Regular cardiac myocyte (primary cell): ENCODE measurements around the gene ITPRID1. TPM values are rescaled to one million over a fixed set of nuclear protein-coding genes. Genes with fewer than 3 reads are reported as not detected.

Experiments
- total RNA-seq: library from RNA; depleted of rRNA; stranded (reverse); fragments of >200 nt; gene quantifications from 2 replicates; pipeline ENCODE4 v1.2.3, GENCODE V29; 2014

The ITPRID1 gene
- total RNA-seq: not detected in 2 replicates

GRCh38 chr7:31513790-31514189 is at the start of gene ITPRID1:
Gene ITPRID1, plus strand, starts transcription at chr7:31514090. Its CDS starts 38,935 bp downstream, at chr7:31553025.

GRCh38 chr7:31687024-31687748 is 173.3 kb downstream of the ITPRID1 start, which contains the start of gene PPP1R17:
Gene PPP1R17, plus strand, starts transcription at chr7:31687215. Its CDS starts 5,227 bp downstream, at chr7:31692442.

Other genes starting within 250 kb of the ITPRID1 start
- not detected in 2 replicates for gene NEUROD6, start 173.4 kb upstream of the ITPRID1 start, total RNA-seq
- not detected in 2 replicates for gene PPP1R17, start 173.1 kb downstream of the ITPRID1 start, total RNA-seq